Measurements from ENCODE around the gene CAT.
"Not testable (repeated sequence)": the region's sequence is repeated elsewhere in the genome, so short reads cannot be mapped to it uniquely, and the experiment has no call there.

The CAT gene

DNA sequence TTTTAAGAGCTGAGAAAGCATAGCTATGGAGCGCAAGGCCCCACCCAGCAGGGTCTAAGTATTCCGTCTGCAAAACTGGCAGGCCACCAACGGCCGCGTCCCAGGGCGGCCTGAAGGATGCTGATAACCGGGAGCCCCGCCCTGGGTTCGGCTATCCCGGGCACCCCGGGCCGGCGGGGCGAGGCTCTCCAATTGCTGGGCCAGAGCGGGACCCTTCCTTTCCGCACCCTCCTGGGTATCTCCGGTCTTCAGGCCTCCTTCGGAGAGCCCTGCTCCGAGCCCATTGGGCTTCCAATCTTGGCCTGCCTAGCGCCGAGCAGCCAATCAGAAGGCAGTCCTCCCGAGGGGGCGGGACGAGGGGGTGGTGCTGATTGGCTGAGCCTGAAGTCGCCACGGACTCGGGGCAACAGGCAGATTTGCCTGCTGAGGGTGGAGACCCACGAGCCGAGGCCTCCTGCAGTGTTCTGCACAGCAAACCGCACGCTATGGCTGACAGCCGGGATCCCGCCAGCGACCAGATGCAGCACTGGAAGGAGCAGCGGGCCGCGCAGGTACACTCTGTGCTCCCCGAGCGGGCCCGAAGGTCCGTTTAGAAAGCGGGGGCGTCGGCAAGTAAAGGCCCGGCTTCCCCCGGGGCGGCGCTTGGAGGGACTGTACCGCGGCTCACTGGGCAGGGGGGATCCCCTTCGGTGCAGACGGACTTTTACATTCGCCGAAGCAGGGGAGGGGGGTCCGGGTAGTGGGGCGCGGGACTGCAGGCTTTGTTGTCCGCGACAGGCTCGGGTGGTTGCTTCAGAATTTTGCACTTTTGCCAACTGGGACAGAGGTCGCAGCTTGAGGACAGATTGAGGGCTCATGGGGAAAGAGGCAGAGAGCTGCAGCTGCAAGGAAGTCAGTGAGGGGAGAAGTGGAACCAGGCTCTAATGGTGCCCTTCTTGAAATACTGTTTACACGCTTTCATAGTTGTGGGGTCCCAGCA, at the start of gene CAT:
Gene CAT, plus strand, starts transcription at position 406 of the 979 bp plus-strand sequence. Its CDS starts 80 bp downstream, at position 486.
- peak; percentile 97 for DNase-seq (ENCODE audit: low read depth)

DNA sequence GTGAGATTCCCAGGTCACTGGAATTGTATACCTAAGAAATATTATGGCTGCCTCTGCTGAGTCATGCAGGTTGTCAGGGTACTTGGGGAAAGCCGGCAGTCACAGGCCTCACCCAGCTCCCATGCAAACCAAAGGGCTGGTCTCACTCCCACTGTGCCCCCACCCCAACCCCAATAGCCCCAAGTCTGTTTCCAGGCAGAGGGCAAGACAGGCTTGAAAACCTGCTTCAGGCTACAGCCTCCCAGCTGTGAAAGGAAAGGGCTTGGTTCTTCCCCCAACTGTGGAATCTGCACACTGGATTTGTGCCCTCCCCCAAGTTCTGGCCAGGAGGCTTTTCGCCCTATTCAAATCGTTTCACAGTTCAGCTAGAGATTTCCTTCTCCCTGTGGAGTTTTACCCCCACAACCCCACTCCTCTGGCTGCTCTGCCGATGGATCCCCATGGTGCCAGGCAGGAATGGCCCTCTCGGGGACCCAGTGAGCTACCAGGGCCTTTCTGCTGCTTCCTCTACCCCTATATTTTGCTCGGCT, 43.9 kb upstream of the CAT start:
- no peak for DNase-seq (ENCODE audit: low read depth)

DNA sequence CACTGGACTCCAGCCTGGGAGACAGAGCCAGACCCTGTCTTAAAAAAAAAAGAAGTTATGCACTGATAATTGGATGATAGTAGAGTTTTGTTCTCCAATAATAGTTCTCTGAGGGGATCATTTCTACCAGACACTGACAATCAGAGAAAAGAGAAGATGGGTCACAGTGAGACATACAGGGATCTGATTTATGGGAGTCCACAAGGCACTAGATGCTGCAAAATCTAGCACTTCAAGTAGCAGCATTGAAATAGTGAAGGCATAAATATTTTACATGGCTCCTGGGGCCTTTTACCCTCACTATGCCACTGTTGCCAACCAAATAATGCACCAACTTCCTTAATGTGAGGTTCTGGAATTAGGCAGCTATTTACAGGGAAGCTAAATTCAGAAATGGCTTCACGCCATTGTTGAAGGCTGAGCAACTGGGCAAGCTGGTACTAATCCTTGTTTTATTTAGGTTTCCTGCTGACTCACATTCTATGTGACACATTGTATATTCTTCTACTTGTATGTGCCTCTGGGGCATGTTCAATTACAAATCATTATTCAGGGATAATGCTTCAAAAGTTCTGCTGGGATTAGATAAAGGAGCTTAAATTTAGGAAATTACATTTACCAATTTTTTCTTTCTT, 42.7 kb upstream of the CAT start:
- no peak for DNase-seq (ENCODE audit: low read depth)

DNA sequence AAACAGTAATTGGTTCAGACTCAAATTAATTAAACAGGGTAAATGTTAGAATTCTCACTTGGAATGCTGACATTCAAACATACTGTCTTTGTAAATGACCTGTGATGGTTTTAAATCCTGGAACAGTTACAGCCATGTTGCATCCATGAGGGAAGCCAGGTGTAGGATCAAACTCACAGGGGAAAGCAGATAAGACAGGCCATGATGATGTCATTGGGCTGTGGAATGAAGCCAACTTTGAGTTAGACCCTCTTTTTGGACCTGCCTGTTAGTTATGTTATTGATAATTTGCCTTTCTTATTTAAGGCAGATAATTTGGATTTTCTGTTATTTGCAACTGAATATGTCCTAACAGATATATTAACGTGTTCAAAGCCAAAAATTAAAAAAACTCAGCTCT, 41.6 kb upstream of the CAT start:
- DNase-seq (ENCODE audit: low read depth), result no peak

DNA sequence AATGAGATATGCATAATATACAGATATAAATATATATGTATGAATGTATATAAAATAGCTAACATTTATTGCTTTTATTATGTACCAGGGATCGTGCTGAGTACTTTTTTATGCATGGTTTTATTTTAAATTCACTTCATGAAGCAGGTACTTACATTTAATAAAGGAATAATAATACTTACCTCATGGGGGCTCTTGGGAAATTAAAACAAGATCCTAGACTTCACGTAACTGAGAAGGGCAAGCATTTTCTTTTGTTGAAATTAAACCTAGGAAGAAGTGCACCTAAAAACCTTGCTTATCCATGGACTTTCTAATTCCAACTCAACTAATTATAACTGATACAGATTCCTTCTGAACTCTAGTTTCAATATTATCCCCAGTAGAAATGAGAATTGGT, 40.9 kb upstream of the CAT start:
- no peak for DNase-seq (ENCODE audit: low read depth)

DNA sequence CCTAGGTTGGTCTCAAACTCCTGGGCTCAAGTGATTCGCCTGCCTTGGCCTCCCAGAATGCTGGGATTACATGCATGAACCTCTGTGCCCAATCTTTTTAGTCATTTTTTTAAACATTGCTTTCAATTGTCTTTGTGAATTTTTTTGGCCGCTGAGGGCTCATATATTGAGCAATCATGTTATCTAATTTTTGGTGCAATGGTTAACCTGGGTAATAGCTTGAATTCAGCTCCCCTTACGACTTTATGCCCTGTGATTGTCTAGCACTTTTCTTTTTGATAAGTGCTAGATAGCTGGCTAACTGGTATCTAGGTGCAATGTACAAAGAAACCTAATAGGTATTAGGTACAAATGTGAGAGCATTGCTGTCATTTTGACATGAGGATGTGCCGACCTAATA, 35.3 kb upstream of the CAT start:
- no peak for DNase-seq (ENCODE audit: low read depth)

DNA sequence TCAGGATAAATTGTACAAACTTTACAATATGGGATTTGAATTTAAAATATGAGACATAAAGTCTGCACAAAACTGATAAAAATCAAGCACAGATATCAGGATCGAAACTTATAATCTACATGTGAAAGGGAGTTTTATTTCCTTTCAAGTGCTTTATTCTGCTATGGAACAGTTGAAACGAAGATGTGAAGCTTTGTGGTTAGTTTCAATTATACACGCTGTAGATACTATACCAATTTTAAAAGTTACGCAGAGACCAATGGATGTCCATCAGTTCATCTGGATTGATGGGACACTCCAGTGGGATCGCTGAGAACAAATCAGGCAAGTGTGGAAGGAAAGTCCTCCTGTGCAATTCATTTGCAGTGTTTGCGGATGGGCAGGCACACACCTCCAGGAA, 34.5 kb upstream of the CAT start:
- DNase-seq (ENCODE audit: low read depth), result no peak

DNA sequence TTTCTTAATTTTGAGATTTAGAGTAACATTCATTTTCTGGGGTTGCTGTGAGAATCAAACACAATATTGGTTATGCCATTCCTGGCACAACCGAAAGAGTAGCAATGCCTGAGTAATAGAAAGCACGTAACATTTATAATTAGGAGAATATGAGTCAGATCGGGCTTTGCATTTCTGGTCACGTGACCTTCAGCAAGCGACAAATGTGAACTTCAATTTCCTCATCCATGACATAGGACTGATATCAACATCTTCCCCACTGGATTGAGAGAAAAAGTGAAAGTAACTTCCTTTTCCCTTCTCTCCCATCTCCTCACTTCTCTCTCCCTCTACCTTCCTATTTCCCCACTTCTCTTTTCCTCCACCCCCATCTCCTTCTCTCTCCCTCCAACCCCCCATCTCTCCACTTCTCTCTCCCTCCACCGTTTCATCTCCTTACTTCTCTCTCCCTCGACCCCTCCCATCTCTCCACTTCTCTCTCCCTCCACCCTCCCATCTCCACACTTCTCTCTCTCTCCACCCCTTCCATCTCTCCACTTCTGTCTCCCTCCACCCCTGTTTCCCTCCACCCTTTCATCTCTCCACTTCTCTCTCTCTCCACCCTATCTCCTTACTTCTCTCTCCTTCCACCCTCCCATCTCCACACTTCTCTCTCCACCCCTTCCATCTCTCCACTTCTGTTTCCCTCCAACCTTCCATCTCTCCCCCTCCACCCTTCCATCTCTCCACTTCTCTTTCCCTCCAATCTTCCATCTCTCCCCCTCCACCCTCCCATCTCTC, 33.5 kb upstream of the CAT start:
- no peak for DNase-seq (ENCODE audit: low read depth)

DNA sequence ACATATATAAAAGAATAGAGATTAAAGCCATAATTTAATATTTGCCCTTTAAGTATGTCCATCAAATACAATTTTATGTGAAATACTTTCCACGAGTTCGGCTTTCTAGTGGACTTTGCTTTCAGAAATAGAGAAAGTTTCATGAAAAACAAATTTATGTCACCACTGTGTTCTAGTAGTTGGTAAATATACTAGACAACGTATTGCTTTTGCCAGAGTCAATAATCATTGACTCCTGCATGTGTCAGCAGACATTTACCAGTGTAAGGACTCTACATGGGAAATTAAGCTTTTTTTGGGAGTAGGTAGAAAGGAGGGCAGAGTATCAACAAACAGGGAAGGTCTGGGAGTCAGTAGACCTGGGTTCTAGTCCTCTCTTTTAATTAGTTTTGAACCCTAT, 32.3 kb upstream of the CAT start:
- DNase-seq (ENCODE audit: low read depth), result no peak

DNA sequence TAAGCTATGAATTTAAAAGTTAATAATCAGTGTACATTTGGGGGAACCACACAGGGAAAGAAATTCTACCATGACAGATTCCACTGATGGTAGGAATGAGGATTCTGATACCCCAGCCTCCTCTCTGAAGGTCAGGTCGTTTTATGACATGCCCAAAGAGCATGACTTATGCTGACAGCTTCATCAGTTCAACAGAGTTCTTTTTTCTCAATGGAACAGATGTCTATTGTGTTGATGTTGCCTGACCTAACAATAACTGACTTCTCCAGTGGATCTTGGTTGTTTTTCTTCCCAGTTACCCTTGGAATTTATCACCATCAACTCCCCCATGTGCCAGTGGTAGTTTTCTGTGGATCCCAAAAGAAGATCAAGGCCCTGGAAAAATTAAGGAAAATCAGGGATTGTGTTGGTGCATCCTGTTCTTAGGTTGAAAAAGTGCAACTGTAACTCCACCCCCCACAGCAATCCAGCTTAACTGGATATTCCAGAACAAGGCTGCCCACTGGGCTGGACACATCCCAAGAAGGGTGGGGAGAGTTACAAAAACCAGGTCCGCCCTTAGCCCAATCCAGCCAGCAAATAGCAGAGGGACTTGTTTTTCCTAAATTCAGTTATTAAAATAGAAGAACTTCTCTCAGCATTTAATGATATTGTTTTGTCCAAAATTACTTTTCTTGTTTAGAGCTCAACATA, 31.5 kb upstream of the CAT start:
- DNase-seq (ENCODE audit: low read depth), result no peak

DNA sequence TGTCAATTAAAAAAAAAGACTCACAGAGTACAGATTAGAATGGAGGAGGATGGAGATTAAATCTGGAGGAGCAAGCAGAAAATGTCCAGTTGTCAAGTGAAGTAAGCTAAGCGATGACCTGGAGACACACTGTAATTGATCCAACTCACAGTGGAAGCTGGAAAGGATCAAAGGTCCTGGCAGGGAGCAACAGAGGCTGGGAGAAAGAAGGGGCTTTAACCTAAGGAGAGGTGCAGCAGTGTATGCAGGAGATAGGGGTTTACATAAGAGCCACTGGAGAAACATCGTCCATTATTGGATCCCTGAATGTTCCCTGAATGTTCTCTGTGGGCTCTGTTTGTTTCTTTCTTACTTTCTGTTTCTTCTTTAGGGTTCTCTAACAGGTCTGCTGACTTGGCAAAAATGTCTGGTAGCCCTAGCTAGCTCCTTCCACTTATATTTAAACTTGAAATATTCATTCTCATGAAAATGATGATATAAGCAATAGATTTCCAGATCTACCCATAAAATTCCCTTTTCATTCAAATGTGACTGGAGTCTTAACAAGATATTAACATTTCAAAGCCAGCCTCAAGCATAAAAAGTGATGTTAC, 30.1 kb upstream of the CAT start:
- no peak for DNase-seq (ENCODE audit: low read depth)

DNA sequence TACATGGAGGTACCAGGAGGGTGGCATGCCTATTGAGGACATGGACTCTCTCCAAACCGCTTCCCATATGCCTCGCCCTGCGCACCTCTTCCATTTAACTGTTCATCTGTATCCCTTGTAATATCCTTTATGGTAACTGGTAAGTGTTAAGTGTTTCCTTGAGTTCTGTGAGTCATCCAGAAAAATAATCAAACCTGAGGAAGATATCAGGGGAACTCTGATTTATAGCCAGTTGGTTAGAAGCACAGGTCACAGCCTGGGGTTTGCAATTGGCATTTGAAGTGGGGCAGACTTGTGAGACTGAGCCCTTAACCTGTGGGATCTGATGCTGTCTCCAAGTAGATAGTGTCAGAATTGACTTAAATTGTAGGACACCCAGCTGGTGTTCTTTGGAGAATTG, 27.6 kb upstream of the CAT start:
- DNase-seq (ENCODE audit: low read depth), result no peak

DNA sequence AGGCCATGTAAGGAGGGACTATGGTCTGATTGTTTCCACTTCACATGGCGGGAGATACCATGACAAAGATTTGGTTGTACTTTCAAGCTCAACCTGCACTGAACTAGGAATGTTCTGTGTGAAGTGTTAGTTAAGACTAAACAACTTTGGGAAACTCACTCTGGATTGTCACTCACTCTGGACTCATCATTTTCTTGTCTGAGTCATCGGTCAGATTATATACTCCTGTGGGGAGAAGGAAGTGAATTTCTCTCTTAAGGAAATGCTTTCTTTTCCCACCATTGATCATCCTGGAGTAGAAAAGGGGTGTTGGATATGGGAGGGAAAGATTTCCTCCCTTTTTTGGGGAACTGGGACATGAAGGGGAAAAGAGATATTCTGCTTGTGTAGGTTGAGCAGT, 26.9 kb upstream of the CAT start:
- no peak for DNase-seq (ENCODE audit: low read depth)

DNA sequence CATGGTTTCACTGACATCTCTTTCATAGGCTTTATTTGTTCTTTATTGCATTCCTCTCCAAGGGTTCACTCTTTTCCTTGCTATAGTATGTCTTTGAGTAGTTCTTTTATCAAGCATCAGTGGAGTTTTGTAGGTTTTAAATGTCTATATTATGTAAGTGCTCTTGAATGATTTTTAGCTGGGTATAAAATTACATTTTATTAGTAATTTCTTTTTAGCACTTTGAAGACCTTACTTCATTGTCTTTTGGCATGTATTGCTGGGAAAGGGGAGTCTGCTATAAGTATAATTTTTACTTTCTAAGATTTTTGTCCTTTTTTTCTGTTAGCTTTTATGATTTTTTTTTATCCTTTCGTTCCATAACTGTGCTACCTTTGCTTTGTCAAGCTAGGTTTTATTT, 25.5 kb upstream of the CAT start:
- DNase-seq (ENCODE audit: low read depth), result no peak

DNA sequence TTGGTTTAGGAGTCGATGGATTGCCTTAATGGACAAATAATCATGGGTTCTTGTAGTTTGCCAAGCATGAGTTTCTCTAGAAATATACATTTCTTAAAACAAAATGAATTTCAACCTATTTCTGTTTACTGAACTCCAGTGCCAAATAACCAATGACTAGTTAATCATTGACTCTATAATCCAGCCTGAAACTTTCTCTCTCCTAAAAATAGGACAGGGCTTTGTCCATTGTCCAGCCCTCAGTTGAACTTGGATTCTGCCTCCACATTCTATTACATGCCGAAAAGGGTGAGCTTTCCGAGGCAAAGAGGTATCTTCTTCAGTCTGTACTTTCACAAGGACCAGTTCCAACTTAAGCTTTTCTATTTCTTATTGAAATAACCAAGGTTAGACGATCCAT, 23.2 kb upstream of the CAT start:
- no peak for DNase-seq (ENCODE audit: low read depth)

DNA sequence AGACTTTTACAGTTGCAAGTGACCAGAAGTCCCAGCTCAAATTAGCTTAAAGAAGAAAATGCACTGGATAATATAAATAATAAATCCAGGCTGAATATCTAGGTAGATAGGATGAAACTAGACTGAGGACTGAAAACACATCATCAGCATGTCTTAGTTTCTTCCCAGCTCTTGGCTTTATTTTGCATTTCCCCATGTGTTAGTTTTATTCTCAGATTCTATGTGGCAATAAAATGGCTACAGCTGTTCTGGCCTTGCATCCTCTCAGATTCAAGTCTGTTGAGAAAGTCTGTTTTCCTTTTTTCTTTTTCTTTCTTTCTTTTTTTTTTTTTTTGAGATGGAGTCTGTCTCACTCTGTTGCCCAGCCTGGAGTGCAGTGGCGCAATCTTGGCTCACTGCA, 22.6 kb upstream of the CAT start:
- DNase-seq (ENCODE audit: low read depth), result no peak

DNA sequence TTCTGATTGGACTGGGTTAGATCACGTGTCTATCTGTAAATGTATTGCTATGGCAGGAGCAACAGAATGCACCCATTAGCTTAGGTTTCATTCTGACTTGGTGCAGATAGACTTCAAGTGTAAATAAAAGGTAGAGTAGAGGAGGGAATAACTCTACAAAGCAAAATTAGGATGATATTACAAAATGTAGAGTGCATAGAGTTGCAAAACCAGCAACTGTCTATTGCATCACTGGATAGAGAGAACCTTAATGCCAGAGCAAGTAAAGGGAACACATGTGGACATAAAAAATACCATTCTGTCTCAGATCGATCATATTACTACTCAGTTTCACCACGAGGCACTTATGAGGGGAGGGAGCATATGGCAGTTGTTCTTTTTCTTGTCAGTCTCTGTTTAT, 22.0 kb upstream of the CAT start:
- DNase-seq (ENCODE audit: low read depth), result no peak

DNA sequence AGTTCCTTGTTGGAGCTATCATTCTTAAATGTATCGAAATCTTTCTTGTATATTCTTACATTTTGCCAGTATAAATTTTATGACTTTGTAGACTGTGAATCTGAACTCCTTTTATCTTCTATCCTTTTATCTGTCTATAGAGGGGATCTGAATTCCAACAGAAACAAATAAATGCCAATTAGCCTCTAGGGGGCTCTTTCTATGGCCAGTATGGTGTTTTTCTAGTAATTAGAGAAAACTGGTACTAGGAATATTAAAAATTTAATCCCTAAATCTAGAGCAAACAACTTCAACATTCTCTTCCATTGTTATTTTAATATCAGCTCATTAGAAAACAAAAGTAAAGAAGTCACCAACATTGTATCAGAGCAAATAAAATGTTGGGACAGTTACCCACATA, 21.5 kb upstream of the CAT start:
- DNase-seq (ENCODE audit: low read depth), result no peak

DNA sequence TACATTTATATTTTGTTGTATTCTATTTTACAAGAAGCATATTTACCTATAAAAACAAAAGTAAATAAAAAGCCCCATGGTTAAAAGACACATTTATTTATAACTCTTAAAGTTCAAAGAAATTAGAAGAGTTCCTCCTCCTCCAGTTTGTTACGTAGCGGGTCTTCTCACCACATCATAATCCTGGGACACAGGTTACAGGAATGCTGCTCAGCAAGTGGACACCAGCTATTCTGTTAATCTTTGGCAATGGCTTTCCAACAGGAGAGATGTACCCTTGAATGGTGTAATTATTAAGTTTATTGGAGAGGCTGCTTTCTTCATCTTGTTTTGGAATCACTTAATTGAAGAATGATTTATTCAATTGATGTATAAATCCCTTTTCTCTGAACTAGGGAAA, 19.6 kb upstream of the CAT start:
- DNase-seq (ENCODE audit: low read depth), result no peak

DNA sequence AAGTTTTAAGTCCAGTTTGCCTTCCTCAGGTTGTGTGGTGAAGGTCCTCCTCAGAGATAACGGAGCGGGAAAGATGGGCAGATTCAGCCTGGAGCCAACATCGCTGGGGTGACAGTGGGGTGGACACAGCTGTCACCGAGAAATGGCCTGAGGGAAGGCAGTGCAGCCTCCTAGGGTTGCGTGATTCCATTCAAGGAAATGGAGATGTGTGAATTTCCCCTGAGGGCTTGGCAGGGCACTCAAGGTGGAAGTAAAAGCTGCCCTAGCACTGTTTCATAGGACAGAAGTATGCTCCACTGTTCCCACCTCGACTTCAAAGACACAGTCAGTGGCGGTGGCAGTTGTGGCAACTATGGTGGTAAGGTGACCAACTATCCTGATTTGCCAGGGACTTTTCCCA, 15.4 kb upstream of the CAT start:
- DNase-seq (ENCODE audit: low read depth), result no peak

DNA sequence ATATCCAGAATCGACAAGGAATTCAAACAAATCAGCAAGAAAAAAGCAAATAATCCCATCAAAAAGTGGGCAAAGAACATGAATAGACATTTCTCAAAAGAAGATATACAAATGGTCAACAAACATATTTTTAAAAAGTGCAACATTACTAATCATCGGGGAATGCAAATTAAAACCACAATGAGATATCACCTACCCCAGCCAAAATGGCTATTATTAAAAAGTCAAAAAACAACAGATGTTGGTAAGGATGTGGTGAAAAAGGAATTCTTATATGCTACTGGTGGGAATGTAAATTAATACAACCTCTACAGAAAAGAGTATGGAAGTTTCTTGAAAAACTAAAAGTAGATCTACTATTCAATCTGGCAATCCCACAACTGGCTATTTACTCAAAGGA, 13.9 kb upstream of the CAT start:
- DNase-seq (ENCODE audit: low read depth), result not testable (repeated sequence)

DNA sequence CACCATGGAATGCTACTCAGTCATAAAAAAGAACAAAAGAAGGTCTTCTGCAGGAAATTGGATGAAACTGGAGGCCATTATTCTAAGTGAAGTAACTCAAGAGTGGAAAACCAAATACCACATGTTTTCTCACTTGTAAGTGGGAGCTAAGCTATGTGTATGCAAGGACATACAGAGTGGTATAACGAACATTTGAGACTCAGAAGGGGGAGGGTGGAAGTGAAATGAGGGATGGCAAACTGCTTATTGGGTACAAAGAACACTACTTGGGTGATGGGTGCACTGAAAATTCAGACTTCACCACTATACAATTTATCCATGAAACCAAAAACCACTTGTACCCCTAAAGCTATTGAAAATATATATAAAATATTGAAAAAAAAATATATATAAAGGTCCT, 13.4 kb upstream of the CAT start:
- DNase-seq (ENCODE audit: low read depth), result no peak
